Activated CD4-positive, alpha-beta memory T cell treated with anti-CD3 and anti-CD28 coated beads for 36 hours (primary cell): ENCODE measurements around the gene ZNF865. TPM values are rescaled to one million over a fixed set of nuclear protein-coding genes. Genes with fewer than 3 reads are reported as not detected.

Source experiments
- CTCF ChIA-PET: fragments of 350-600 bp; sonication (Branson Sonifier 250); formaldehyde crosslinking; loops from one replicate; lab custom pipeline; 2021; ENCODE audit warnings: antibody characterized with exemption, inconsistent platforms; lab: Charles Lee
- POLR2A ChIA-PET: fragments of 350-600 bp; sonication (Branson Sonifier 250); formaldehyde crosslinking; loops from one replicate; lab custom pipeline; 2021; ENCODE audit warnings: antibody characterized with exemption; lab: Charles Lee
- DNase-seq: peaks from one replicate; pipeline ENCODE4 v3.0.0-alpha.2; 2020
- H3K27ac Mint-ChIP-seq: one replicate; pipeline ENCODE4 v1.8.0; 2021; ENCODE audit warnings: mixed read lengths
- H3K27me3 Mint-ChIP-seq: one replicate; pipeline ENCODE4 v1.8.0; 2021; ENCODE audit warnings: mixed read lengths
- H3K36me3 Mint-ChIP-seq: one replicate; pipeline ENCODE4 v1.8.0; 2021; ENCODE audit warnings: mixed read lengths
- H3K4me1 Mint-ChIP-seq: one replicate; pipeline ENCODE4 v1.8.0; 2021; ENCODE audit warnings: low read depth, mixed read lengths
- H3K4me3 Mint-ChIP-seq: one replicate; pipeline ENCODE4 v1.8.0; 2021; ENCODE audit warnings: mild to moderate bottlenecking, mixed read lengths
- H3K9me3 Mint-ChIP-seq: one replicate; pipeline ENCODE4 v1.8.0; 2021; ENCODE audit warnings: mixed read lengths
- intact Hi-C: fragments of 100-400 bp; cut with micrococcal nuclease; formaldehyde crosslinking; loops from one replicate; pipeline ENCODE4 v1.15.1; 2023
- total RNA-seq, 2 experiments: library from RNA; stranded (reverse); gene quantifications; one replicate each; pipeline ENCODE4 v1.2.3, GENCODE V29; 2021

Gene ZNF865
- total RNA-seq, 2 experiments from 2014 or later, result 12.0 to 13.3 TPM

DNA sequence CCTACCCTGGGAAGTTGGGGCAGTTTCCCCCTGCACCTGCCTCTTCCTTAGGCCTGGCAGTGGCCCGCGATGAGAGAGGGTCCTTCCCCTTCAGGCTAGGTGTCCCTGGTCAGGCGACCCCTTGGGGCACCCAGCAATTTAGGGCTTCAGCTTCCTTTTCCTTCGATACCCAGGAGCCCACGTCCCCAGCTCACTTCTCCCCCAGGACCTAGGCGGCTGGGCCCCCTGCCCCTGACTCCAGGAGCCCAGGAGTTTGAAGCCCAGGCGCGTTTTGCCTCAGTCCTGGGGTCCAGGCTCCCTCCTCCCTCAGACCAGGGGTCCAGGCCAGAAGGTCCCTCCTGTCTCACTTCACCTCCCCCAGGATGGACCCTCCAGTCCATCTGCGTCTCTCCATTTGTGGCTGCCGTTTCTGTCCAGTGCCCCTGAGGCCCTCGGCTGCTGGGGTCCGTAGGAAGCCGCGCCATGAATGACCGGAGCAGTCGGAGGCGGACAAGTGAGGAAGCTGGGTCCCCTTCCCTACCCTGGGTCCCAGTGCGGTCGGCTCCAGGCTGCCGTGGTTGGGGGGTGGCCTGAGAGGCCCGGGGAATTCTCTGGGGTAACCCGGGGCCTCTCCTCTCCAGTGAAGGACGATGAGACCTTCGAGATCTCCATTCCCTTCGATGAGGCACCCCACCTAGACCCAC lies 43.3 kb downstream of the ZNF865 start:
- ChIA-PET CTCF (interaction anchor here (2.1 kb wide), 1 partner anchor 16 kb away, joined by 17 read pairs; no protein-coding TSS in a partner anchor), POLR2A (no interaction called here)
- Mint-ChIP-seq H3K36me3 (peaks cover 9% of the 10 kb centered on the region), H3K27me3 (no peaks in the 10 kb centered on the region), H3K9me3 (no peaks in the 10 kb centered on the region), H3K4me1 (peaks cover 34% of the 10 kb centered on the region), H3K27ac (peak overlapping the region; percentile 42), H3K4me3 (peak overlapping the region; percentile 63)
- no peak for DNase-seq
- intact Hi-C loops, result no loop called here

DNA sequence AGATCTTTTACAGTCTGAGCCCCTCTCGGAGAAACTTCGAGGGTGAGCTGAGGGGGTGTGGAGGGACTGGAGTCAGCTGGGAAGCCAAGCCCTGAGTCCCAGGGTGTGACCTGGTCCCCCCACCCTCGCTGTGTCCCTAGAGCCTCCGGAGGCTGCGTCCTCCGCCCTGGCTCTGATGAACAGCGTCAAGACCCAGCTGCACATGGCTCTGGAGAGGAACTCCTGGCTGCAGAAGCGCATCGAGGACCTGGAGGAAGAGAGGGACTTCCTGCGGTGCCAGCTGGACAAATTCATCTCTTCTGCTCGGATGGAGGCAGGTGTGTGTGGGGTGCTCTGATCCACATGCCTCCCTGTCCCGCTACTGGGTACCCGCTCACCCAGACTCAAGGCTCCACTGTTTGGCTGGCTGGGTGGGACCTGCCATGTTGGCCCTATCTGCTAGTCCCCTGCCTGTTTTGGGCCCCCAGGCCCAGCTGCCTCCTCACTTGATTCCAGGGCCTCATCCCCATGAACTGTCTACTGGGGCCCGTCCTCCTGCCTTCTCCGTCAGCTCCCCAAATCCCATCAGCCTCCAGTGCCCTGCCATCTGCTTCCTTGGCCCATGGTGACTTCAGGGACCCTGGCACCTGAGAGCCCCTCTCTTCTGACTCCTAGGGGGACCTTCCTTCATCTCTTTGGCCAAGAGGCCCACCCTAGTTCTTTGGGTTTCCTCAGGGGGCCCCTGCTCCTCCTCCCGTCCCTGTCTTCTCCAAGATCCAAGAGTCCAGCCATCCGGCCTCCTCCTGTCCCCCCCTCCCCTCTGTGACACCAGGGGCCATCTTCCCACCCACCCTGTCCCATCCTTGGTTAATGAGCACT lies 44.0 kb downstream of the ZNF865 start:
- CTCF ChIA-PET, result interaction anchor here (1.0 kb wide), 1 partner anchor 17 kb away, joined by 5 read pairs; no protein-coding TSS in a partner anchor
- Mint-ChIP-seq H3K36me3 (peaks cover 5% of the 10 kb centered on the region), H3K27ac (peak overlapping the region; percentile 11), H3K27me3 (no peaks in the 10 kb centered on the region), H3K4me1 (peaks cover 30% of the 10 kb centered on the region), H3K9me3 (no peaks in the 10 kb centered on the region), H3K4me3 (peak overlapping the region; percentile 26)
- intact Hi-C loops, result loop anchor here (5.0 to 10.0 kb wide), 3 partner anchors 665 to 1457 kb away; partner anchors contain the start of genes LENG8, TSEN34 and ZSCAN5A
- POLR2A ChIA-PET, result interaction anchor here (0.6 kb wide), 1 partner anchor 8 kb away, joined by 3 read pairs; no protein-coding TSS in a partner anchor
- DNase-seq, result no peak

DNA sequence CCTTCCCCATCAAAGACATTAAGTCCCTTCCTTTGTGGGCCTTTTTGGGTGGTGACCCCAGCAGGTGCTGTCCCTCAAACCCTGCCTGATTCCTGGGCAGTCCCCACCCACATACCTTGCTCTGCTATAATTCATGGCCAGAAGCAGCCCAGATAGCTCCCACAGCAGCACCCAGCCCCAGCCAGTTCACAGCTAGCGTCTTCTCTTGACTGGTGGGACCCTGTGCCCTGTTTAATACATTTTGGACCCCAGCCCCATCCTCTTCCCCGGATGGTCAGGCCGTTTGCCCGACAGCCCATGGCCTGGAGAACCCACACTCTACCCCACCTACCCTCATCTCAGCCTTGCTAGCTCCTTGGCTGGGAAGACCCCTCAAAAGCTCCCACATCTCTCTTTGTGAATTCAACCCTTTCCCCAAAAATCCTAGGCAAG lies 44.7 kb downstream of the ZNF865 start:
- POLR2A ChIA-PET, result no interaction called here
- no peak overlapping the region for H3K4me3 Mint-ChIP-seq
- CTCF ChIA-PET, result interaction anchor here (1.0 kb wide), 1 partner anchor 17 kb away, joined by 5 read pairs; no protein-coding TSS in a partner anchor
- intact Hi-C loops, result loop anchor here (5.0 to 10.0 kb wide), 3 partner anchors 665 to 1458 kb away; partner anchors contain the start of genes LENG8, TSEN34 and ZSCAN5A
- H3K9me3 Mint-ChIP-seq, result no peaks in the 10 kb centered on the region
- peak; percentile 47 for DNase-seq
- no peak overlapping the region for H3K27ac Mint-ChIP-seq
- peaks cover 5% of the 10 kb centered on the region for H3K36me3 Mint-ChIP-seq
- no peaks in the 10 kb centered on the region for H3K27me3 Mint-ChIP-seq
- H3K4me1 Mint-ChIP-seq, result peaks cover 27% of the 10 kb centered on the region

DNA sequence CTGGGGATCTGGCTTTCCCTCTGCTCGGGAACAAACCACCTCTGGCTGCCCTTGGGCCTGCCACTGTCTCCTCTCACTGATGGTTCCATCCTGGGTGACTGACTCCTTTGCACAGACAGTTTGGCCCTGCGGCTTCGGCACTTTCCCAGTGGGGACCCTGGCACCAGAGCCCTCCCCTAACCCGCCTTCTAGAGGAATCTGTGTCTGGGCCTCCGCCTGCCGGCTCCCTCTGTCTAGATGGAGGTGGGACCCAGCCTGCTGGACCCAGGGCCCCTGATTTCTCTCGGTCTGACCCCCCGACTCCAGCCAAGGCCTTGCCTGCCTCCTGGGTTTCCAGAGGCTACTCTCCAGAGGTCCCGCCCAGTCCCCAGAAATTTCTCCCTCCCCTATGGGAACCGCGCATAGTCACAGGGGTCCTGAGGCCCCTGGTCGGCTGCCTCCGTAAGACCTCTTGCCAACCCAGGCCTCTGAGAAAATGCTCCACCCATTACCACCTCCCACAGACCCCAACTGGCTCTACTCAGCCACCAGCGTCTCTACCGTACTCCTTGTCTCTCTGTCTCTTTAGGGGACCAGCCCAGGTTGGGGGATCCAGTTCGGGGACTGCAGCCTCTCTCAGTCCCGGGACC lies 45.3 kb downstream of the ZNF865 start:
- POLR2A ChIA-PET, result no interaction called here
- Mint-ChIP-seq H3K9me3 (no peaks in the 10 kb centered on the region), H3K36me3 (peaks cover 5% of the 10 kb centered on the region), H3K4me1 (peaks cover 21% of the 10 kb centered on the region), H3K27ac (no peak overlapping the region), H3K4me3 (no peak overlapping the region), H3K27me3 (no peaks in the 10 kb centered on the region)
- CTCF ChIA-PET, result interaction anchor here (1.0 kb wide), 1 partner anchor 18 kb away, joined by 5 read pairs; no protein-coding TSS in a partner anchor
- intact Hi-C loops, result loop anchor here (5.0 to 10.0 kb wide), 3 partner anchors 664 to 1458 kb away; partner anchors contain the start of genes LENG8, TSEN34 and ZSCAN5A
- no peak for DNase-seq

DNA sequence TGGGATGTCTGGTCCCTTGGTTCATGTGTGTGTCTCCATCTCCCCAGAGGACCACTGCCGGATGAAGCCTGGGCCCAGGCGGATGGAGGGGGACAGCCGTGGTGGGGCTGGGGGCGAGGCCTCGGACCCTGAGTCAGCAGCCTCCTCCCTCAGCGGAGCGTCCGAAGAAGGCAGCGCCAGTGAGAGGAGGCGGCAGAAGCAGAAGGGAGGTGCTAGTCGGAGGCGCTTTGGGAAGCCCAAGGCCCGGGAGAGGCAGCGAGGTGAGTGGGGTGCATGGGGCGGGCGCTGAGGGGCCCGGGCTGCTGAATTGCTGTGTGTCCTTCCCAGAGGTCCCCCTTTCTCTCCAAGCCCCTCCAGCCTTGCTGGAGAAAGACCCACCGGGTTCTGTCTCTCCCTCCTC lies 45.8 kb downstream of the ZNF865 start:
- Mint-ChIP-seq H3K4me1 (peaks cover 25% of the 10 kb centered on the region), H3K36me3 (peaks cover 10% of the 10 kb centered on the region), H3K4me3 (no peak overlapping the region)

DNA sequence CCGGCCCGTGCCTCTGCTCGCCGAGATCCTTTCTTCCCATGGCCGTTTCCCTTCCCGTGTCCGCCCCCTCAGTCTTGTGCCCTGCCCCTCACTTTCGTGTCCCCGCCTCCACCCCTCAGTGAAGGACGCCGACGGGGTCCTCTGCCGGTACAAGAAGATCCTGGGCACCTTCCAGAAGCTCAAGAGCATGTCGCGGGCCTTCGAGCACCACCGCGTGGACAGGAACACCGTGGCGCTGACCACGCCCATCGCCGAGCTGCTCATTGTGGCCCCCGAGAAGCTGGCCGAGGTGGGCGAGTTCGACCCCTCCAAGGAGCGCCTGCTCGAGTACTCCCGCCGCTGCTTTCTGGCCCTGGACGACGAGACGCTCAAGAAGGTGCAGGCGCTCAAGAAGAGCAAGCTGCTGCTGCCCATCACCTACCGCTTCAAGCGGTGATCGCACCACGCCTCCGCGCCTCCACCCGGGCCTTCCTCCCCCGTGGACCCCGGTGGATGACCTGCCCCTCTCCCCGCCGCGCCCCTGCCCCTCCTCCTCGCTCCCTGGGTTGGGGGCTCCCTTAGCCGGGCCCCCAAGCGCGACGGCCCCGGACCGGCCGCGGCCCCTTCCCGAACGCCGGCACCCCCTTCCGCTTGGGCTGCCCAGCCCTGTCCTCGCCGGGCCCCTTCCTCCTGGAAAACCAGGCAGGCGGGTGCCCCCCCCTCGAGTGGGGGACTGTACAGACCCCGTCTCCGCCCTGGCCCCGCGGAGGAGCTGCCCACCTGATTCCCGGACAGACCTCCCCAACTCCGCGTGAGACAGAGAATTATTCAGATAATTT lies 47.1 kb downstream of the ZNF865 start:
- H3K4me3 Mint-ChIP-seq, result no peak overlapping the region
- intact Hi-C loops, result loop anchor here (1.0 to 10.0 kb wide), 4 partner anchors 20 to 1460 kb away; partner anchors contain the start of genes LENG8, TSEN34 and ZSCAN5A
- peaks cover 19% of the 10 kb centered on the region for H3K36me3 Mint-ChIP-seq
- peaks cover 25% of the 10 kb centered on the region for H3K4me1 Mint-ChIP-seq
- ChIA-PET CTCF (interaction anchor here (0.6 to 2.3 kb wide), 14 partner anchors 8 to 428 kb away, joined by 3 to 17 read pairs (median 4); partner anchors contain the start of genes ISOC2, ZNF581 and ZNF784), POLR2A (no interaction called here)
- no peaks in the 10 kb centered on the region for H3K9me3 Mint-ChIP-seq
- DNase-seq, result no peak
- peak overlapping the region; percentile 28 for H3K27ac Mint-ChIP-seq
- no peaks in the 10 kb centered on the region for H3K27me3 Mint-ChIP-seq

More for the DNA sequence above, 45.8 kb downstream of the ZNF865 start:
- CTCF ChIA-PET, result no interaction called here
- Mint-ChIP-seq H3K9me3 (no peaks in the 10 kb centered on the region), H3K27me3 (no peaks in the 10 kb centered on the region), H3K27ac (no peak overlapping the region)
- POLR2A ChIA-PET, result no interaction called here
- intact Hi-C loops, result loop anchor here (5.0 to 10.0 kb wide), 3 partner anchors 664 to 1459 kb away; partner anchors contain the start of genes LENG8, TSEN34 and ZSCAN5A
- DNase-seq, result no peak

DNA sequence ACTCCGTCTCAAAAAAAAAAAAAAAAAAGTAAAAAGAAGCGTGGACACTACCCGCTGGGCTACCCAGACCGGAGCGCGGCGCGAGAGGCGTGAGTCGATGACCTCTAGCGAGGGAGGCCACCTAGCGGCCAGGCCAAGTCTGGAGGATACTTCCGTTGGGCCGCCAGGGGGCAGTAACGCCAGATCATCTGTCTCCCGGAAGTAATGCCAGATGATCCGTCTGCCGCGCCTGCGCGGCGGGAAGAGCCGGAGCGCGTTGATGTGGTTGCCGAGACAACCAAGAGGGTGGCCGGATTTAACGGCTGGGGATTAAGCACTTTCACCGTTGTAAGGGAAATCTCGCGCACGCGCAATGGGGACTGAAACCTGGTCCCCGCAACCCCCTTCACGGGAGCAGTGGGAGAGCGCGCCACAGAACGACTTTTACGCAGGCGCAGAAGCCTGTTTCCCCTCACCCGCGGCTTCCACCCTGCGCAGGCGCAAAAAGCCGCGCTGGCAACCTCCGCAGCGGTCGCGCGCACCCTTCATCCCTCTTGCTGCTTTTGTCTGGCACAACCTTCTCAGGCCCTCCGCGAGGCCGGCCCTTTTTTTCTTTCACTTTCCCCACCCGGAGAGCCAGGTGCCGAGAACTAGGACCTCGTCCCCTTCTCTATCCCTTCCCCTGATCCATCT lies 48.3 kb downstream of the ZNF865 start:
- H3K27me3 Mint-ChIP-seq, result no peaks in the 10 kb centered on the region
- peaks cover 29% of the 10 kb centered on the region for H3K4me1 Mint-ChIP-seq
- H3K27ac Mint-ChIP-seq, result peak overlapping the region; percentile 100
- peak; percentile 98 for DNase-seq
- peak overlapping the region; percentile 93 for H3K4me3 Mint-ChIP-seq
- H3K36me3 Mint-ChIP-seq, result peaks cover 24% of the 10 kb centered on the region
- ChIA-PET CTCF (interaction anchor here (0.7 to 2.3 kb wide), 21 partner anchors 8 to 427 kb away, joined by 3 to 31 read pairs (median 5); partner anchors contain the start of genes FIZ1, ZNF581 and ZNF784), POLR2A (interaction anchor here (0.7 to 1.7 kb wide), 7 partner anchors 11 to 315 kb away, joined by 3 to 19 read pairs (median 4); partner anchors contain the start of genes FIZ1, KMT5C, UBE2S and ZNF581)
- intact Hi-C loops, result loop anchor here (1.0 to 10.0 kb wide), 10 partner anchors 10 to 1461 kb away; partner anchors contain the start of genes FIZ1, LENG8, RPL28 and TSEN34
- no peaks in the 10 kb centered on the region for H3K9me3 Mint-ChIP-seq

DNA sequence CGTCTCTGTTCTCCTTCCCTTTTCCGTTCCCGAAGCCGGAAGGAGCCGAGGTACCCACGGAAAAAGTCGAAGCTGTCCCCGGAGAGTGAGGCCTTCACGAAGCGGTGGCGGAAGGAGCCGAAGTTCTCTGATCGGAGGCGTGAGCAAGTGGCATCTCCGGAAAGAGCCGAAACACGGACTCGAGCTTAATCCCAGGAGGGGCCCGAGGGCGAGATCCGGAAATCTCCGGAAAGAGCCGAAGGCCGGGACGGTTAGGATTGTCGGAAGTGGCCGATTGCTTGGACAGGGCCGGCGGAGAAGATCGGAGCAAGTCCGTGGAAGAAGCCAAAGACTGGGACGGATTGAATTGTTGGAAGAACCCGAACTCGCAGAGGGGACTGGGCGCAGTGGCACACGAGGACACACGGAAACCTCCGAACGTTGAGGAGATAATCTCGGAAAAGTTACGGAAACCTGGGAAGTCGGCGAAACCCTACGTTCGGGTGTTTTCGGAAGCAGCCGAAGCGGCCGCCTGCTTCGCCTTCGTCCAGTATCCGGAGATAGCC lies 48.9 kb downstream of the ZNF865 start:
- Mint-ChIP-seq H3K27me3 (no peaks in the 10 kb centered on the region), H3K27ac (peak overlapping the region; percentile 100), H3K9me3 (no peaks in the 10 kb centered on the region), H3K4me3 (peak overlapping the region; percentile 93), H3K4me1 (peaks cover 28% of the 10 kb centered on the region), H3K36me3 (peaks cover 26% of the 10 kb centered on the region)
- CTCF ChIA-PET, result interaction anchor here (0.7 to 2.3 kb wide), 14 partner anchors 9 to 404 kb away, joined by 3 to 31 read pairs (median 5); partner anchors contain the start of genes FIZ1 and ZNF581
- intact Hi-C loops, result loop anchor here (1.0 to 10.0 kb wide), 9 partner anchors 11 to 1462 kb away; partner anchors contain the start of genes FIZ1, LENG8, RPL28 and TSEN34
- POLR2A ChIA-PET, result interaction anchor here (0.7 to 1.7 kb wide), 7 partner anchors 11 to 315 kb away, joined by 3 to 19 read pairs (median 4); partner anchors contain the start of genes FIZ1, KMT5C, UBE2S and ZNF581
- peak; percentile 100 for DNase-seq

DNA sequence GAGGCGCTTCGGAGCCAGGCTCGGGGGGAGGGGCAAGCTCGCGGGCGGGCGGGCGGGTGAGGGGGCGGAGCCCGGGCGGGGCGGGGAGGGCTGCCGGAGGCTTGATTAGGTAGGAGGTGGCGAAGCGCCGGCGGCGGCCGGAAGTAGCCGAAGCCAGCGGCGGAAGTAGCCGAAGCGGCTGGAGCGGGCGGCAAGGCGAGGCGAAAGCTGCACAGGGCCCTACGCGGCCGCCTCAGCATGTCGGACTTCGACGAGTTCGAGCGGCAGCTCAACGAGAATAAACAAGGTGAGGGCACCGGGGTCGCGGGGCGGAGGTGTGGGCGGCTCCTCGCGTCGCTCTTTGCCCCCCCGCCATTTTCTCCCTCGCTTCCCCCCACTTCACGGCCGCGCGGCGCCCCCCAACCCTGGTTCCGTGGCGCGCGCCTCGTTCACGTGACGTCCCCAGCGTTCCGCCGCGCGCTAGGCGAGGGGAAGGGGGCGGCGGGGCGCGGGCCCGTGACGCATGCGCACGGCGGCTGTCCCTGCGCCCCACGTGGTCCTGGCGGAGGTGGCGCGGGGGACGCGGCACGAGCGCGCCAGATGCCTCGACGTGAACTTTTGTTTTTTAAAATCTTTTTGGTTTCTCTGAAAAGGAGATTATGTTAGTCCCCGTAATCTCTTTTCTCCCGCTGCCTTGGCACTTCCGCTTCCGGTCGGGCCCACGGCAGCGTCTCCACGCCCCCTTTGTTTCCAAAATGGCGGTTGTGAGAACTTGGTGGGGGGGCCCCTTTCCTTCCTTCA lies 49.6 kb downstream of the ZNF865 start, which contains the start of gene U2AF2:
Gene U2AF2 (plus strand): TSS at position 168 of the 780 bp plus-strand sequence. CDS start 70 bp downstream, at position 238.
- ChIA-PET CTCF (interaction anchor here (0.7 to 2.3 kb wide), 13 partner anchors 9 to 404 kb away, joined by 3 to 31 read pairs (median 5); partner anchors contain the start of genes FIZ1 and ZNF581), POLR2A (interaction anchor here (0.6 to 1.7 kb wide), 8 partner anchors 12 to 347 kb away, joined by 3 to 19 read pairs (median 4); partner anchors contain the start of genes FIZ1, KMT5C, UBE2S and ZNF581)
- Mint-ChIP-seq H3K27ac (peak within 1 kb of the TSS; percentile 100), H3K4me3 (peak within 1 kb of the TSS; percentile 93), H3K36me3 (peaks cover 32% of the 10 kb centered on the region), H3K9me3 (no peaks in the 10 kb centered on the region), H3K27me3 (no peaks in the 10 kb centered on the region), H3K4me1 (peaks cover 29% of the 10 kb centered on the region)
- peak; percentile 97 for DNase-seq
- intact Hi-C loops, result loop anchor here (1.0 to 10.0 kb wide), 11 partner anchors 12 to 1463 kb away; partner anchors contain the start of genes EPN1, FIZ1, LENG8 and PPP1R12C
